HG03442 (cell line): ENCODE measurements around the gene CHST12.
A peak's percentile ranks its signal among the peaks of the same experiment; 100 is the strongest.

ENCODE experiments used
- ATAC-seq: cut with Tn5 transposase; IDR thresholded peaks from one replicate; pipeline ENCODE4 v1.9.1; 2021; ENCODE audit warnings: mild to moderate bottlenecking, moderate library complexity; ENCODE audit not compliant: unreplicated experiment

Gene CHST12

DNA sequence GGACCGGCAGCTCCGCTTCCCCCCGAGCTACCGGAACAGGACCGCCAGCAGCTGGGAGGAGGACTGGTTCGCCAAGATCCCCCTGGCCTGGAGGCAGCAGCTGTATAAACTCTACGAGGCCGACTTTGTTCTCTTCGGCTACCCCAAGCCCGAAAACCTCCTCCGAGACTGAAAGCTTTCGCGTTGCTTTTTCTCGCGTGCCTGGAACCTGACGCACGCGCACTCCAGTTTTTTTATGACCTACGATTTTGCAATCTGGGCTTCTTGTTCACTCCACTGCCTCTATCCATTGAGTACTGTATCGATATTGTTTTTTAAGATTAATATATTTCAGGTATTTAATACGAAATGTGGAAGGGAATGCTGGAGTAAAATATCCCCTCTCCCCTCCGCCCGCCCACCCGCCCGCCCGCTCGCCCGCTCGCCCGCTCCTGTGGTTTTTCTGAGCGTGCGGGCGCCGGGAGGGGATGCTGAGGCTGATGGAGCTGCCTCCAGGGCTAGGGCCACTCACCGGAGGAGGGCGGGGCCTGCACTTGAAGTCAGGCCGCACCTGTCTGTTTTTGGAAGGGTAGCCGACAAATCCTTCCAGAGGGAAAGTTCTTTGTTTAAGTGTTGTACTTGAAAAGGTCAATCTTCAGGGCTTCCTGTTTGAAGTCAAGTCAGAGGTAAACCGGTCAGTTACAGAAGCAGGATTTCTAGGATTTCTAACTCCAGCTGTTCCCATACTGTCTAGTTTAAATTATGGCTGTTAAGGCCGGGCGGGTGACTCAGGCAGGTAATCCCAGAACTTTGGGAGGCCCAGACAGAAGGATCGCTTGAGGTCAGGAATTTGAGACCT is 30.5 kb downstream of the CHST12 start:
- ATAC-seq, result no peak

DNA sequence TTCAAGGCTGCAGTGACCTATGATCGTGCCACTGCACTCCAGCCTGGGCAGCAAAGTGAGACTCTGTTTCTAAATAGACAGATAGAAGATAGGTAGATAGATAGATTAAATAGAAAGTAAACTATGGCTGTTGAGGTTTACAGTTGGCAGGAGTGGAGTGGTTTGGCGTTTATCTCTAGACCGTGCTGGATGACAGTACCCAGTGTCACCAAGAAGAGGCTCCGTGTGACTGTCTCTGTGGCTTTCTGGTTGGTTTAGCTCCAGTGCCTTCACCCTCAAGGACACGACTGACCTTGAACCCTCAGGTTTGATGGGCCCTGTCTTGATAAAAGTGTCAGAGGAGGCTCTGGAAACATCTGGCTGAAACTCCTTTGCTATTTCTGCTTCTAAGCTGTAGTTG is 31.7 kb downstream of the CHST12 start:
- no peak for ATAC-seq

DNA sequence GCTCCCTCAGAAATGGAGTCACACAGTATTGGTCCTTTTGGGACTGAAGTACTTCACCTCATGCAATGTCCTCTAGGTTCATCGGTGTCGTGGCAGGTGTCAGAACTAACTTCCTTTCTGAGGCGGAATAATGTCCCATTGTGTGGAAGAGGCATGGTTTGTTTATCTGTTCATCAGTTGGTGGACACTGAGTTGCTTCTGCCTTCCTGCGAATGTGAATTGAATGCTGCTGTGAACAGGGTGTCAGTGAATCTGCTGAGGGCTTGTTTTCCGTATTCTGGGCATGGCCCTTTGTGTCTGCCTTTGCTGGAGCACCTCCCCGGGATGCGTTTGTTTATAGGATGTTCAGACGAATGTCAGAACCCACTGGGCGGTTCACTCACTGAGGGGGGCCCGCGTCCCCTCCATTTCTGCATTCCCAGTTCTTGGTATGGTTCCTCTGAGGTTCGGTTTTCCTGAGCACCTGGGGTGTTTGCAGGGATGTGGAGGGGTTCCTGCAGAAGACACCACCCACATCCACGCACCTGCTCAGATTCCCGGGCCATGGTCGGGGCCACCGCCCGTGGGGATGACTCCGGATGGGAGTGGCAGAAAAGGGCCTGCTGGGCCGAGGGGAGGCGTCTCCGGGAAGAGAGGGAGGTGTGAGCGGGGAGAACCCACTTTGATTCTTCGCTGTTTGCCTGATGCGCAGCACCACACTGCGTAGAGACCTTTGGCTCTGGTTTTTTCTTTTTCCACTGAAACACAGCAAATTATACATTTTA is 33.1 kb downstream of the CHST12 start:
- ATAC-seq, result no peak

DNA sequence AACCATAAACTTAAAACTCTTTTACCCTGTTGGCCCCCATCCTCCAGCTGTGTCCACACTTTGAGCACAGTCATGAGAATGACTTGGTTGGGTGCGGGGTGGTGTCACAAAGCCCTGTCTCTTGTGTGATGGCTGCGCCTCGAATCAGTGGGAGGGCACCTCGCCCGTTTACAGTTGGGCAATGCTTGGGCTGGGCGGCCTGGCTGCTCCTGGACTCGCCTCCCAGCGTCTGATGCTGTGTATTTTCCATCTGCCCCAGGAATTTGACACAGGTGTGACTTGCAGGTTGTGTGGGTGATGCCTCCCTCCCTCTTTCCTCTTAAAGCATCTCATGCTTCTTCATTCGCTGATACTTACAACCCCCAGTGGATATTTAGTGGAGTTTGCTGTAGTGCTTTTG is 33.7 kb downstream of the CHST12 start:
- no peak for ATAC-seq

DNA sequence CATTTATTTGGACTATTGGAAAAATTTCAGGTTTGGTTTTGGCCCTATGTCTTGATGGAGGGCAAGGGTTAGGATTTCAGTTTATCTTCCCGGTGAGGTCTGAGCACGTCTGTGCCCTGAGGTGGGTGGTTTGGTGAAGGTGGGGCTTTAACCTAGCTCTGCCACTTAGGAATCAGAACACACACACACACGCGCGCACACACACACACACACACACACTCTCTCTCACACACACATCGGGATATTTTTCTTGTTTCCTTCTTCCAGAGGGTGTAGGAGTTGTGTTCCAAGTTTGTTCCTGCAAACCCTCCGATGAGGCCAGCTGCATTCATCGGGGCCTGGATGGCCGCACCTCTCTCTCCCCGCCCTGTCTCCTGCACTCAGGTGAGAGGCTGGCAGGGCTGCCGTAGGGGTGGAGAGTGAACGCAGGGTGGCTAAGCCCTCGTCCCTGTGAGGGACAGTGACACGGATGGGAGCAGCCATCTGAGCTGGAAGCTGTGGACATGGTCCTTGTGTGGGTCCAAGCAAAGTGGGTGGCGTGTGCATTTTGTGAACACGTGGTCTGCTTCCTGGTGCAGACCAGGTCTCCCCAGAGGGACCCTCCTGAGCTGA is 34.2 kb downstream of the CHST12 start:
- ATAC-seq, result no peak

DNA sequence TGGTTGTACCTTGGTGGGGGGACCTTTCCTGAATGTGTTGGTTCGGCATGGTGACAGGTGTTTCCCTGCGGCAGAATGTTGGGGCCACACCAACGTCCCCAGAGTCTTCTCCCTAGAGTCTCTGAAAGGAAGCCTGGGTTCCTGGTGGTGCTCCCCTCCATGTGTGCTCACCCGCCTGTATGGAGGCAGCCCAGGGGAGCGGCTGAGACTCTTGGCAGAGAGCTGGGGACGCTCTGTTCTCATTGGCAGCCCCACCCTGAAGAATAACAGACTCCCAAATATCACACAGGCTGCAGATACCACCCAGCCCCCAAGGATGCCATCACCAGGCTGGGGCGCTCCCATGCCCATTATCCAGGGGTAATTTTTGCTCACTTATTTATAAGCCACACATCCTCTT is 34.8 kb downstream of the CHST12 start:
- ATAC-seq, result no peak

DNA sequence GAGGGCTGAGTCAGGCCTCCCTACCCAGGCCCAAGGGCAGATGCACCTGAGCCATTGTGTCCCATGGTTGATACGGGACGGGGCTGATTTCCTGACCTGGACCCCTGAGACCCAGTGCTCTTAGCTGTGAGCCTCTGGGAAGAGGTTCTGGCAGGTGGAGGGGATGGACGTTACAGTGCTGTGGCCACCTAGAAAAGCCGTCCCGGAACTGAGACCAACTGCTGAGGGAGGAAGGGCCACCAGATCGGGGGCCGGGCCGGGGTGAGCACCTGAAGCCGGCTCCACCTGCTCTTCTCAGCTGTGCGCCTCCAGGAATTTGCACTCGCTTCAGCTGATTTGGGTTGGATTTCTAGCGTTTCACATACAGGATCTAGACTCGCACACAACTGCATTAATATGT is 35.4 kb downstream of the CHST12 start:
- ATAC-seq, result no peak

DNA sequence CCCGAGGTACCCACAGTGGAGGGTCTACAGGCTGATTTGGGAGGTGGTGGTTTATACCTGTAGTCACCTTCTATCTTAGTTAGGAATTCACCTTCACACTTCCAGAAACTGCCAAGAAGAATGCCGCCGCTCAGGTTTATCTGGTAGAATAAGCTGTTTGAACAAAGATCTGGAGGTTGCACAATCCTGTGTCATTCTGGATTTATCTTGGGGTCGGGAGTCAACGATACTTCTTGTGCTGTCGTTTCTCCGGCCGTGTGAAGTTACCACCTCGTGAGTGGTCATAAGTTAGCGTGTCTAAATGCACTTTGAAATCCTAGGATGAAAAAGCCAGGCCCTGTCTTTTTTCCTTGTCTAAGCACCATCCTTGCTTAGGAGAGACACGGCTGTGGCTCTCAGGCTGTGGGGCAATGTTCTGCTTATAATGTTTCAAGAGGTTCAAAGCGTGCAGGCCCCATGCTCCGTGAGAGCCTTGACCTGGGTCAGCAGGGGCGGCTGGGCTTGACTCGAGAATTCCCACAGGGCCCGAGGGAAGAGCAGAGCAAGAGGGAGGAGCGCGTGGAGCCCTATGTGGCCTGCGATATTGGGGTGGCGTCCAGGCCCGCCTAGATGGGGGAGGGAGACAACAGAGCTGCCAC is 37.3 kb downstream of the CHST12 start:
- ATAC-seq, result no peak

DNA sequence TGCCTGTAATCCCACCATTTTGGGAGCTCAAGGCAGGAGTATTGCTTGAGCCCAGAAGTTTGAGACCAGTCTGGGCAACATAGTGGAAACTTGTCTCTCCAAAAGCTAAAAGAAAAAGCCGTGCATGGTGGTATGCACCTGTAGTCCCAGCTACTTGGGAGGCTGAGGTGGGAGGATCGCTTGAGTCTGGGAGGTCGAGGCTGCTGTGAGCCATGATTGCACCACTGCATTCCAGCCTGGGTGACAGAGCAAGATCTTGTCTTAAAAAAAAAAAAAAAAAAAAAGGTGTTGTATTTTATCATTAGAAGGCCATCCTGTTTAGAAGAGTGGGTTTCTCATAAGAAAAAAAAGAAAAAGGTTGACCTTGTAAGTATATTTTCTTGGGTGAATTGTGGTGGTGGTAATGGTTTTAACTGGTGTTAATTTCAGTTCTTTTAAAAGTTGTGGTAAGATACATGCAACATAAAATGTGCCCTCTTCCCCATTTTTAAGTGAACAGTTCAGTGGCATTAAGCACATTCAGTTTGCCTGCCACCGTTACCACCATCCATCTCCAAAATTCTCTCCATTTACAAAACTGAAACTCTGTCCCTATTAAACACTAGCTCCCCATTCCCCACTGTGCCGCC is 38.1 kb downstream of the CHST12 start:
- no peak for ATAC-seq

DNA sequence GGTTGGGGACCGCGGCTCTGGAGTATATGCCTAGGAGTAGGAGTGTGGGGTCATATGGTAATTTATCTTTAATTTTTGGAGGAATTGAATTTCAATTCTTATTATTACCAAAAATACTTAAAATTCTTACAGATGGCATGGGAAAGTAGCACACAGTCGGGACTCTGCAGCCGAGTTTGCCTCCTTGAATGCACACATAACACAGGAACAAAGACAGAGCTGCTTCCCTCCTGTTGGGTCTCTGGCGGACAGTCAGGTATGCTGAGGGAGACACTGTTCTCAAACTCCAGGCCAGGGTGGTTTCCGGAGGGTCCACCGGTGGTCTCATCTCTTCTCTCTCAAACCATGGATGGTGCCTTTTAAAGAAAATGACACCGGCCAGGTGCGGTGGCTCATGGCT is 40.1 kb downstream of the CHST12 start:
- ATAC-seq, result no peak

DNA sequence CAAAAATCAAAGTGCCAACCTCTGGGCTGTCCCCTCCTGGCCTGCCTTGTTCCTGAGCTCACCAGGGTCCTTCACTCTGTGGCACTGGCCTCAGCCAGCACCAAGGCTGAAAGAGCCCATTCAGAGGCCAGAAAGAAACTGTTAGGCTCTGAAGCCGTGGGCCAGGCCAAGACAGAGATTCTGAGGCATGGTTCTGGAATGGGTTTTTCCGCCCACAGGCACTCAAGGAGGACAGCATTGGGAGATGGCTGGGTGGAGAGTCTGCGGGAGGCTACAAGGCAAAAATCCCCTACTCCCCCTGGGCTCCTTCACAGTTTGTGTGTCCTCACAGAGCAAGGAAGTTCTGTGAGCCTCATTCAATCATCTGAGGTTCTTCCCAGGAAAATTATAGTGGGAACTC is 41.1 kb downstream of the CHST12 start:
- ATAC-seq, result no peak

DNA sequence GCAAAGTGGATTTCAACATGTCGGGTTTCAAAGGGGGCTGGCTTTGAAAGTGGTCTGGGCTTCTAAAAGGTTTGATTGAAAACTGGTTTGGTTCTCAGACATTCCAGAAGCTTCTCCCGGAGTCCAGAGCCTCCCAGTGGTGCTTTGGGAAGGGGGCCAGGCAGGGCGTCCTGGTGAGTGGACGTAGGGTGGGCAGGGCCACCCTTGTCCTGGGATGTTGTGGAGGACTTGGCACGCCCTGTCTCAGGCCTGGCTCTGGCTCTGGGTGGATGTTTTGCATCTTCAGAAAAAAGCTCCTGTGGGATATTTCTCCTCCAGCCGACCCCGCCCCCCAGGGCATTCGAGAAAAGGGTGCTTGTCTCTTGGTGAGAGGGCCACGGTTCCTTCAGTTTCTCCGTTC is 41.6 kb downstream of the CHST12 start:
- no peak for ATAC-seq

DNA sequence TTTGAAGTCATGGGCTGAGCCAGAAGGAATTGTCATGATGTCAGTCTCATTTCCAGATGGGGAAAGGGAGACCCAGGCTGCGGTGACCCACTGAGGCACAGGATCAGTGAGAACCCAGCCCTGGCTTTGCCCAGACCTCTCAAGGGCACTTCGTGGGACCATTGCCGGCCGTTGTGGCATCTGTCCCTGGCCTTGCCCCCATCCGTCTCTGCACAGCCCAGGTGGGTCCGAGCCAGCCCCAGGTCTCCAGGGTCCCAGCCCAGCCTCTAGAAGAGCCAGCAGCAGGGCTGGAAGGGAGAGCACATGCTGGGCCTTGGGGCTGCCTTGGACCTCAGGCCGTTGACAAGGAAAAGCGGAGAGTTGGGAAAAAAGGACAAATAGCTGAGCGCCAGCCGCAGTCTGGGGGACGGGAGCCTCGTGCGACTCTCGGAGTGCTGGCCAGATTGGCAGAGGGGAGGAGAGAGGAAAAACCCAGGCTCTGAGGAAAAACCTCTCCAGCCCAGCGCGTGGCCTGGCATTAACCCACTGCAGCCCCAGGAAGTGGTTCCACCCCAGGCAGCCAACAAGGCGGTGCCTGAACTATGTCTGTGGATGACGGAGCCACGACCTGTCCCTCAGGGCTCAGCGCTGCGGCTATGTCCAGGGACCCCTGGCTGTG is 42.6 kb downstream of the CHST12 start:
- ATAC-seq, result no peak

DNA sequence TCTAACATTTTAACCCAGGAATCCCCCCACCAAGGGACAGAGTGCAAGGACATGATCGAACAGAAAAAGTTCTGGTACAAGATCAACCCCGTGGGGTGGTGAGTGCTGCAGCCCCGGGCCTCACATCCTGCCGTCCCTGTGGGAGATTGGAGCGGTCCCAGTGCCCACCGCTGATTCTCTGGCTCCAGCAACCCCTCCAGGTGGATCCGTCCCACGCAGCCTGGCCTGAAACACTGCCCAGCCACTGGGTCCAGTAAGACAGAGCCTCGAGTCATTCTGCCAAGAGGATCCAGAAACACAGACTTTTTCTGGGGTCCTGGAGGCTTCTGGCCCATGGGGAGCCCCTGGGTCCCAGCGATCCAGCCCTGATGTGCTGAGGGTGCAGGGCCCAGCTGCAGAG is 43.3 kb downstream of the CHST12 start:
- ATAC-seq, result no peak

DNA sequence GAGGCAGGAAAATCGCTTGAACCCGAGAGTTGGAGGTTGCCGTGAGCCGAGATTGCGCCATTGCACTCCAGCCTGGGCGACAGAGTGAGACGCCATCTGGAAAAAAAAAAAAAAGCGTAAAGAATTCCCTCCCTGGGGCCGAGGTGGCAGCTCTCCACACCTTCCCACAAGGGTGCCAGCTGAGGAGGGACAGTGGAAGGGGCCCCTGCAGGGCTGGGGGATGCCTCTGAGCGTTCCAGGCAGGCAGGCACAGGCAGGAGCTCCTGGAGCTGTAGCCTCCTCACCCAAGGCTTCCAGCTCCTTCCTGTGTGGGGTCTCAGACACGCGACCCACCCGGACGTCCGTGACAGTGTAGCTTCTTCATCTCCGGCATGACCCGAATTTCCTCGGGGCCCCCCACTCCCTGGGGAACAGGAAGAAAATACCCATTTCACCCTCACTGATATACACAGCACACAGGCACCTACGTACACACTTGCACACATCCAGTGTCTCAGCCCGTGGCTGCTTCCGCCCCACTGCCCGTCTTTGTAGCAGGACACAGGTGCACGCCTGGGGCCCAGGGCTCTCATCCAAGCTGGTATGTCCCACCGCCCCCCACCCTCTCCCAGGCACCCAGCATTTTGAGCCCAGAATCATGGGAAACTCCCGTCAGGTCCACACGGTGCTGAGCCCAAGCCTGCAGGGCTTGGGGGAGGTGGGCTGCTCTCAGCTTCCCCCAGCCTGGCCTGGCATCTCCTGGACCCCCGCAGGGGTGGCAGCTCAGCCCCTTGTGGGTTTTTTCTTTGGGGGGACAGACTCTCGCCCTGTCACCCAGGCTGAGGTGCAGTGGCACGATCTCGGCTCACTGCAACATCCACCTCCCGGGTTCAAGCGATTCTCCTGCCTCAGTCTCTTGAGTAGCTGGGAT is 47.0 kb downstream of the CHST12 start:
- ATAC-seq, result no peak

DNA sequence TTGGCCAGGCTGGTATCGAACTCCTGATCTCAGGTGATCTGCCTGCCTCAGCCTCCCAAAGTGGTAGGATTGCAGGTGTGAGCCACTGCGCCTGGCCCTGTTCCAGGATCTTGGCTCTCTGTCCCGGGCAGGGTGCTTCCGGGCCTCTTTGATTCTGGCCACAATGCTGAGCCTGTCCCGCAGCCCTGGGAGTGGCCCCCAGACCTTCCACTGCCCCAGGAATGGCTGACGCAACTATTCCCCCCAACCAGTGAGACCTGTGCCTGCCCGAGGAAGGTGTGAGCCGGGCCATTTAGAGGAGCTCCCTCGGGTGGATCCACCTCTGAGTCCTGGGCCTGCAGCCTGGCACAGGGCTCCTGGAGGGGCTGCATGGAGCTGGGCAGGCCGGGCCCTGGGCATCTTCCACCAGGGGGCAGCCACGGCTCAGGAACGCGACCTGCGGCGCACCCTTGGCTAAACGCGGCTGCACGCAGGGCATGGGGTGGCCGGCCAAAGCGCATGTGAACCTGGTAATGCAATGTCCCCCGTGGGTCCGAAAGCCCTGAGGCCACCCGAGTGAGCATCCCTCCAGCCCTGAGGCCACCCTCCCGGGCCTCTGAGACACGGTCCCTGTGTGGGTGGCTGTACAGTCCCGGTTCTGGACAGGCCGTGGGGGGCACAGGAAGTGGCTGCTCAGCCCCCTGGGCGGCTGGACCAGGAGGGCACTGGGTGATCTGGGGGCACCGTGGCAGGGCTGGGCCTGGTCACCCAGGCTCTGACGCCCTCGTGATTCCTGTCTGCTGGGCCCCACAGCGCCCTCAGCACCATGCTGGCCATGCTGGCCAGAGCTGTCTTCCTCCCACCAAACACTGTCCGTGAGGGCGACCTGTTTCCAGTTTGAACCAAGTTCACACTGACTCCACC is 48.0 kb downstream of the CHST12 start:
- ATAC-seq, result peak; percentile 74

DNA sequence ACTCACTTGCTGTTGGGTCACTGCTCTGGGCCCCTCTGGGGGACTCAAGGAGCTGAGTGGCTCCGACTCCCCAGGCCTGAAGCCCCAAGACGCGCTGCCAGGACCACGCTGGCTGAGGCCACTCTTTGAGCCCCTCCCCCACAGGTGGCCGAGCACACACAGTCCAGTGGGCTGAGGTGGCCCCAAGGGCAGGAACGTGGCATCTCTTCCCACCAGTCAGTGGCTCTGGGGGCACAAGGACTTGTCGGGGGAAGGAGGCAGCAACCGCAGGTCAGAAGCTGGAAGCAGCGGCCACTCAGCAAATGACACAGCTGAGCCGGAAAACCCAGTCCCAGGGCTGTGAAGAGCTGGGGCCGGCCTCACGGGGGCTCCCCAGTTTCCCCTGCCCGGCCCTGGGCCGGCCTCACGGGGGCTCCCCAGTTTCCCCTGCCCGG is 48.7 kb downstream of the CHST12 start:
- no peak for ATAC-seq

DNA sequence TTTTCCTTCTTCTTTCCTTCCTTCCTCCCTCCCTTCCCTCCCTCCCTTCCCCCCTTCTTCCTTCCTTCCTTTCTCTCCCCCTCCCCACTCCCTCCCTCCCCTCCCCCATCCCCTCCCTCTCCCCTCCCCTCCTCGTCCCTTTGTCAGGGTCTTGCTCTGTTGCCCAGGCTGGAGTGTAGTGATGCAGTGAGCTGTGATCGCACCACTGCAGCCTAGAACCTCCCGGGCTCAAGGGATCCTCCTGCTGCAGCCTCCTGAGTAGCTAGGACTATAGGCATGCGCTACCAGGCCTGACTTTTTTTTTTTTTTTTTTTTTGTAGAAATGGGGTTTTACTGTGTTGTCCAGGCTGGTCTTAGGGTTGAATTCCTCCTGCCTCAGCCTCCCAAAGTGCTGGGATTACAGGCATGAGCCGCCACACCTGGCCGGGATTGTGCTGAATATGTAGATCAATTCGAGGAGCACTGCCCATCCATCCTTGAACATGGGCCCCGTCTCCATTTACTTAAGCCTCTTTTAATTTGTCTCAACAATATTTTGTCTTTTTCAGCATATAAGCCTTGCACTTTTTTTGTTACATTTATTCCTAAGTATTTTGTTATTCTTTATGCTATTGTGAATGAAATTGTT is 49.3 kb downstream of the CHST12 start:
- no peak for ATAC-seq
